HG02981 (cell line): ENCODE measurements around the gene AUTS2.
A peak's percentile ranks its signal among the peaks of the same experiment; 100 is the strongest.

Experiments
- ATAC-seq: cut with Tn5 transposase; IDR thresholded peaks from one replicate; pipeline ENCODE4 v1.9.1; 2021; ENCODE audit warnings: mild to moderate bottlenecking, moderate library complexity; ENCODE audit not compliant: unreplicated experiment

Gene AUTS2

DNA sequence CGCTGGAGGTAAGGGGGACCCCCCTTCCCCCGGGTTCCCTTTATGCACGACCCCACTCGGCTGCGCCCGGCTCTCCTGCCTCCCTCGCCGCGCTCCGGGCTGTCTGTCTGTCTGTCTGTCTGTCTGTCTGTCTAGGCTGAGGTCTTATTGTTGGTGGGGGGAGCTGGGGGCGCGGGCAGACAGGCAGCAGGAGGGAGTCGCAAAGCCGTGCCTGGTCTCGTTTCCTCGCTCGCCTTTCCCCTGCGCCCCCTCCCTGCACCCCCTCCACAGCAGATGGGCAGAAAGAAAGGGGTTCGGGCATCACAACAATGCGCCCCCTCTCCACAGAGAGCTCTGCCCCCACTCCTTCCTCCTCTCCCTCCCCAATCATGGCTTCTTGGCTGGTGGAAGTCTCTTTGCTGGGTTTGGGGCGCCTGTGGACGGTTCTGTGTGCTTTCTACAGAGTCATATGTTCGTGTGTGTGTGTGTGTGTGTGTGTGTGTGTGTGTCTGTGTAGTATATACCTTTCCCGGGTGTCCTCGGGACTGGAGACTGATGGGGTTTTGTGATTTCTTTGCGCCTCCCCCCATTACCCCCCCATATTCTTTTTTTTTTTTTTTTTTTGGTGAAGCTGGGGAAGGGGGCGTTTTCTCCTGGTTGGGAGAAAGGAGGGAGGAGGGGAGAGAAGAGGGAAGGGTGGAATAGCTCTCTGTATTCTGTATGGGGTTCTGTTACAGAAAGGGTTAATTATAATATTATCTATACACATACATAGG is 1.9 kb downstream of the AUTS2 start:
- ATAC-seq = no peak

DNA sequence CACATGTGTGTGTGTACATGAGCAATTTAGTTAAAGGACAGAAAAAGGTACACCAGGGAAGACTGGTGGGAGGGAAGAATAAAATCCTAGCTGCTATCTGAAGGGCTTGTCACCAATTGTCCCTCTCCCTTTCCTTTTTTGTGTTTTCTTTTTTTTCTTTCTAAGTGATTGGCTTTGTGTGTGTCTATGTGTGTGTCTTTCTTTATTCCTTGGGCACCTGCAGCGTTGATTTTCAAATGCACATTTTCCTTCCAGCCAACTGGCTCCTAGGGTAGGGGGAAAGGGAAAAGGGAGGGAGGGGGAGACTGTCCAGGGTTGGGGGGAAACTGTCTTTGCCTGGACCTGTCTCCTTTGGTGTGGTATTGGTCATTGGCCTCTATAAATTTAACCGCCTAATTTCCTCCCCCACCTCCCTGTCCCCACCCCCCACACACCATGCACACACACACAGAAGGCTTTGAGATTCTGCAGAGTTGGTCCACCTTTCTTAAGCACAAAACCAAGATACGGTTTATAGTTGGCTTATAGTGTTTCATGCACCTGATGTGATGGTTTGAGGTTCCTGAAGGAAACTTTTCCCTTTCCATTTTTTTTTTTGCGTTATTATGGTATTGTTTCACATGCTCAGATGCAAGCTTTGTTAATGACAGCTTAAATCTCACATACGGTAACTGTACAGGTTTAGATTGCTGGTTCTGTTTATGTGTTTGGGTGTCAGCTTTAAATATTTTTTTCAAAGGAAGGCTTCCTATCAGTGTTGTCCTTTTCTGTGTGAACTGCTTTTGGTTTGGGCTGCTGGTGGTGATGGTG is 2.6 kb downstream of the AUTS2 start:
- ATAC-seq = no peak

GRCh38 chr7:69602522-69602921 is 4.2 kb downstream of the AUTS2 start:
- no peak for ATAC-seq

DNA sequence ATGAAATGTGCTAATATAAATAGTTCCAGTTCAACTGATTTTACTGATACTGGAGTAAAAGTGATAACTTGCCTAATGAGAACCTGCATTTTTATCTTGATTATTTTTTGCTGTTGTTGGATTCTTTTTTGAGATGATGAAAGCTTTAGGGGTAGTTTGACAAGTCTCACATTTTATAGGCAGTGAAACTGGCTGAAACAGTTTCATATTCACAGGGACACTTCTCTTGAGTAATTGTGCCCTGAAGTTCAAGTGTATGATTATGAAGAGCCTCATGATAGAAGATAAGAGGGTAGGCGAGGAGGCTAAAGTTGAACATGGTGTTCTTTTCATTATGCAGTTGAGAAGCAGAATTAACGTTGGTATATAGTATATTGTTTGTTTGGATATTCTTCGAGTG is 5.1 kb downstream of the AUTS2 start:
- ATAC-seq = no peak

DNA sequence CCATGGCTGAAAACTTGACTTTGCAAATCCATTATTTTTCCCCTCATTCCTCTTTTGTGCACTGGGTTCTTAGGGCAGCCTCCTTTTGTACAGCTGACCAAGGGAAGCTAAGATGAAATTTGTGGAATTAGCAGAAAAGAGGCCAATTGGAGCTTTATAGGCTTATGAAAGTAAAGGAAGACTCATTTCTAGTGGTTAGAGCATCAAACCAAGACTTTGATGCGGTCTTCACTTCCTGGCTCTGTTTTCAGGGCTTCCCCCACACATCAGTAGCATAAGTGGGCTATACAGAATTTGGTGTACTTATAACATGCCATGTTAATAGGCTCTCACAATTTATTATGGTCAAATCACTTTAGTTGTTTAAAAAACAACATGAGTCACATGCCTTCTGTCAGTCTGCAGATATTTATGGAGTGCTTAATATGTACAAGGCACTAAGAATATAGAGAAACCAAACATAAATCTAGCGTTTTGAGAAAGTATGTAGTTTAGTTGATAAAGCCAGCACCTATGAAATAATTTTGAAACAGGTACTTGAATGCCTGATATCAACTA is 5.7 kb downstream of the AUTS2 start:
- ATAC-seq = peak; percentile 77

GRCh38 chr7:69605070-69605469 is 6.8 kb downstream of the AUTS2 start:
- no peak for ATAC-seq

DNA sequence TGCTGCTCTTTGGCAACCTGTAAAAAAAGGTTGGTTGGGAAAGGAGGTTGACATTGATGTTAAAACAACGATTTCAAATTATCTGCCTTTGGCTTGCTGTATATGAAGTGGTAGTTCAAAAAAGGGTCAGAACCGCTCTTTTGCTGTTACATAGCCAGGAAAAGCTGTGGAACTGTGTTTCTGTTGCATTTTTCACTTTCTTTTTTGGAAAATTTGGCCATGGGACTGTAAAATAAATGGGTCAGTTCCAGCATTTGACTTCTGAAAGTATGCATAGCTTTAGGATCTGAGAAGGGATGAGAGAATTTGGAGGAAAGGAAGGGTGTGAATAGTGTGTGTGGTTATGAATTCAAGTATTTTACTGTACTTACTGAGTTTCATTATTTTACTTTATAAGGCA is 7.3 kb downstream of the AUTS2 start:
- ATAC-seq = no peak

- ATAC-seq = no peak
Measured at GRCh38 chr7:69608049-69608448, 9.8 kb downstream of the AUTS2 start.

- no peak for ATAC-seq
Measured at GRCh38 chr7:69608878-69609277, 10.6 kb downstream of the AUTS2 start.

GRCh38 chr7:69609541-69610373 is 11.5 kb downstream of the AUTS2 start:
- no peak for ATAC-seq

GRCh38 chr7:69610374-69611084 is 12.3 kb downstream of the AUTS2 start:
- ATAC-seq = no peak

DNA sequence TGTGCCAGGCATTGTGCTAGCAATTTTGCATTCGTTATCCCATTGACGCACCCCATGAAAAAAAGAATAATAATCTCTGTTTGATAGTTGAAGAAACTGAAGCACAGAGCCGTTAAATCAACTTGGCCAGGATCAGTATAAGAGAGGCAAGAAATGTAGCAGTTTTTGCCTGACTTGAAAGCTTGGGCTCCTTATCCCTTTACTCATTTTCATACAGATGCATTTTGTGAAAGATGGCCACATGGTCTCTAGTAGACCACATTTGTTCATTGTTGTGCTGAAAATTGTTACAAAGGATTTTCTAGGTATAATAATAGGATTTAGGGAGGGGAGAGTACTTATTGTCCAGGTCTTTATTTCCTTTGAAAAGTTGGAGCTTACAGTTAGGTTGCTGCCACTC is 14.7 kb downstream of the AUTS2 start:
- ATAC-seq = no peak

DNA sequence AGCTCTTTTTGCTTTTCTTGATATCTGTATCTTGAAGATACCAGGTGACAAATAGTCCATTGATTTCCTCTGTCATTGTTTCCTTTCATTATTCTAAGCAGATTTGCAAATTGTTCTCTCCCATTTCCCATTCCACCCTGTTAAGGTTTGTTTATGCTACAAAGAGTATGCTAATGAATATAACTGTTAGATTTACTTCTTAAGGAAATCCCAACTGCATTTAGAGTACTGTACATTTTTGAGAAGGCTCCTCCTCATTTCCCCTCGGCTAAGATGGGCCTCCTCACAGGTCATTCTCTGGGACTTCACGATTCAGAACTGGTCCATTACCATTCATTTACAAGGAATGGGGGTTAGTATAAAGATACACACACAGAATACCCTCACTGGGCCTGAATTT is 15.6 kb downstream of the AUTS2 start:
- ATAC-seq = no peak

DNA sequence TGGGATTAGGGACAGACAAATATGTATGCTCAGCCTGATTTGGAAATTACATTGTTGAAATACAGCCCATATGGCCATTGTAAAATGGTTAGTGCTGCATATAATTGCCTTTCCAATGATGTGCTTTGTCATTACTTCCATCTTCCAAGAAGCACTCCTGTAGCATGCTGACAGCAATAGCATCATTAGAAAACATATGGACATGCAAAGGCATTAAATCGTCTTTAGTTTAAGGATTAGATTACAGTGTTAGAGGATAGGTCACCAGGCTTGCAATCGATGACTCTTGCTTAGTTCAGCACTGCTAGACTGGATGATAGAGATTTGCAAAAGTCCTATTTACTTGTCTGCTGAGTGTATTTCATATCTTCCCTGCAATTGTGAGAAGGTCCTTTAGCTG is 17.4 kb downstream of the AUTS2 start:
- ATAC-seq = no peak

GRCh38 chr7:69617364-69617763 is 19.1 kb downstream of the AUTS2 start:
- ATAC-seq = no peak

DNA sequence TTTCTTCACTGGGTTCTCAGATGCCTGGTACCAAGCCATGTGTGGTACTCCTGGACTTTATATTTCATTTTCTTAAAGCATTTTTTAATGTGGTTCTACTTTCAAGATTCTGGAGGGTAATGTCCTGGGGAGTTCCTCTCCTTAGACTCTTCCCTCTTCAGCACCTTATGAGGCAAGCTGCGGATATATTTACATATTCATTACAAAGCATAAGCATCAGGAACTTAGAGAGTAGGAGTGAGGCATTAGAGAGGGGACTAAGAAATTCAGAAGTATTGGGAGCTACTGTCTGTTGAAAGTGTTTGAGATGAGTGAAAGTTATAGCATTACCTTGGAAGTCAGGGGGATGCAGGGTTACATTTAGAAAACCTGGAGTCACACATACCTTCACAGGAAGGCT is 20.8 kb downstream of the AUTS2 start:
- no peak for ATAC-seq

GRCh38 chr7:69619635-69620034 is 21.4 kb downstream of the AUTS2 start:
- ATAC-seq = no peak

- no peak for ATAC-seq
Measured at GRCh38 chr7:69620063-69620462, 21.8 kb downstream of the AUTS2 start.

DNA sequence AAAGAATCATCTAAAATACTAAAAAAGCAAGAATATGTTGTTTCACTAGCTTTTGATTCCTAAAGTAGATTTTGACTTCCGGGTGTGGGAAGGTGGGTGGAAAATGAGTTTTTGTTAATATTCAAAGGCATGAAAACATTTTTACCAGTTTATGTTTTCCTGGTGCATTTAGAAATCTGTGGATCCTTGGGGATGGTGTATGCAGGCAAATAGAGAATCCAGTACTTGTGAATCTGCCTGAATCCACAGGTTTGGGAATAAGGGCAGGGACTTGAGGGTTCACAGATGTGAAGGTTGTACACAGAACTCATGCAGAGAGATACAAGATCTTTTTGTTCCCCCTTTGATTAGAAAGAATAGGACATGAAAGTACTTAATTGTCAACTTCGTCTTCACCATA is 22.4 kb downstream of the AUTS2 start:
- ATAC-seq = no peak

DNA sequence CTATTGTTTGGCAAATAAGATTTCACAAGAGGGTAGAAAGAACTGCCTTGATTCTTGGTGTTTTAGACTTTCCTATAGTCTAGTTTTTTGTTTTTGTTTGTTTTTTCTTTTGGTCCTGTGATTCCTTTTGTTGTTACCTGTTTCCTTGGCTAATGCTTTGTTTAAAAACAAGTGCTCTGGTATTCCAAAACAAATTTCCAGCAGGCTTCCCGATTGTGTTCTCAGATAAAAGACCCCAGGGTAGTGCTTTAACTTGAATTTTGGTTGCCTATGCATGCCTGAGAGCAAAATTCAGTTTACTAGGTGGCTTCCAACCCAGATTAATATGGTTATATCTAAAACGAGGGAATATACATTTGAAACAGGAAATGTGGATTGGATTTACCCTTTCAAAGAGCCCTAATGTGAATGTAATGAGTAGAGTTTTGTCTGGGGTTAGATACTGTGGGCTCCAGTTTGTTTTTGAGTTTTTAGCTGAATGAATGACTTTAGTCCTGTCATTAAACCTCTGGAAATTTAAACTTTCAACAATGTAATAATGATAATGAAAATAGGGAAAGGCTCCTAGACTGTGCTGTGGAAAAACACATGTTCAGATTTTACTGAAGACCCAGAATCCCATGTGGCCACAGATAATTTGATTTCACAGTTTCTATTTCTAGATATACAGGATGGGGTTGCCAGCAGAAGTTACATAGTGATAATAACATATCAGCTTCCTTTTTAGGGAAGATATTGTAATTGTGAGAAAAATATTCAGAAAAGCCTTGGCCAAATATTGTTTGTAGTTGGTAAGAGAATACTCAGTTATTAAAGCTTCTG is 23.9 kb downstream of the AUTS2 start:
- no peak for ATAC-seq
